ENCODE results near the gene MACROH2A2. TPM values are rescaled to one million over a fixed set of nuclear protein-coding genes. Genes with fewer than 3 reads are reported as not detected.

MACROH2A2 gene
- total and polyA plus RNA-seq, 2 donors (not counting 1 experiment from before 2014, with no cell fraction given) = not detected

DNA sequence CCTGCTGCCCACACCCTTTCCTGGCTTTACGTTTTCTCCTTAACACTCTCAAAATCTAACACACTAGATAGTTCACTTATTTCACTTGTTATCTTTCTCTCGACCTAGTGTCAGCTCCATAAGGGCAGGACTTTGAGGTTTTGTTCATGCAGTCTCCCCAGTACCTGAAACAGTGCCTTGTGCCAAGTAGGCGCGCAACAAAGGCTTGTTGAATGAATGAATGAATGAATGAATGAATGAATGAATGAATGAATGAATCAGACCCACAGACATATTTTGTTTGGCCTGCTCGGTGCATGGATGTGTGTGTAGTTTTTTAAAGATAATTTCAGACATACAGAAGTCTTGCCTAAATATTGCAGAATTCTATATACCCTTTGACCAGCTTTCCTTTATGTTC, 87.7 kb downstream of the MACROH2A2 start:
- WGBS (ENCODE audit: insufficient coverage) = 80% methylated on average over 3 of the region's 5 CpGs
- no peak overlapping the region for H2AFZ ChIP-seq (ENCODE audit: insufficient read depth, low read depth, low read length, poor library complexity, severe bottlenecking)
- ChIA-PET POLR2A (no interaction called here), CTCF (interaction anchor here (2.2 kb wide), 1 partner anchor 24 kb away, joined by 8 read pairs; no protein-coding TSS in a partner anchor)
- peaks cover 53% of the 10 kb centered on the region for H4K20me1 ChIP-seq (ENCODE audit: control insufficient read depth, insufficient read depth, low read length, poor library complexity, severe bottlenecking)
- H3K4me1 ChIP-seq (ENCODE audit: control insufficient read depth in 2 of 2, insufficient read depth in 2 of 2, low read length in 2 of 2) = peaks cover 9 to 12% of the 10 kb centered on the region in 2 donors
- H3K9me3 Mint-ChIP-seq (ENCODE audit: insufficient read depth) = no peaks in the 10 kb centered on the region
- no peaks in the 10 kb centered on the region for H3K27me3 Mint-ChIP-seq
- peaks cover 0 to 6% of the 10 kb centered on the region in 2 experiments for H3K36me3 ChIP-seq (replicated peaks in 1 of 2; ENCODE audit: control extremely low read depth in 1 of 2, control insufficient read depth in 1 of 2, extremely low read depth in 1 of 2, insufficient read depth in 2 of 2, low read length in 1 of 2)
- H3K9ac ChIP-seq (ENCODE audit: low read length) = no peak overlapping the region
- peaks cover 29% of the 10 kb centered on the region for H3K4me1 Mint-ChIP-seq
- intact Hi-C loops (cut with micrococcal nuclease) = loop anchor here (10.0 kb wide), 3 partner anchors 215 to 1555 kb away; partner anchors contain the start of gene SGPL1
- no peak overlapping the region for H3K4me3 Mint-ChIP-seq
- no peak overlapping the region for H3K4me3 ChIP-seq (ENCODE audit: control extremely low read depth in 1 of 5, extremely low read depth in 1 of 5, insufficient read depth in 1 of 5, low read depth in 2 of 5, low read length in 4 of 5)
- DNase-seq = no peak
- H3K9me3 ChIP-seq (ENCODE audit: control extremely low read depth in 1 of 3, control insufficient read depth in 2 of 3, insufficient read depth in 1 of 3, low read length in 2 of 3) = no peaks in the 10 kb centered on the region
- ATAC-seq (ENCODE audit: low read depth) = no peak
- peaks cover 35% of the 10 kb centered on the region for H3K79me2 ChIP-seq (ENCODE audit: control insufficient read depth, insufficient read depth, low read length)
- H3K27ac ChIP-seq (ENCODE audit: low read length in 2 of 2) = no peak overlapping the region
- no peaks in the 10 kb centered on the region for H3K27me3 ChIP-seq (replicated peaks in 1 of 4; ENCODE audit: control extremely low read depth in 1 of 4, control insufficient read depth in 3 of 4, insufficient read depth in 4 of 4, low read length in 3 of 4)
- no peak for TF ChIP-seq EZH2 (IDR thresholded peaks at IDR 0.05; ENCODE audit: borderline replicate concordance, insufficient read depth, low read depth, low read length, poor library complexity, severe bottlenecking)
- TF ChIP-seq, protein P1, sequence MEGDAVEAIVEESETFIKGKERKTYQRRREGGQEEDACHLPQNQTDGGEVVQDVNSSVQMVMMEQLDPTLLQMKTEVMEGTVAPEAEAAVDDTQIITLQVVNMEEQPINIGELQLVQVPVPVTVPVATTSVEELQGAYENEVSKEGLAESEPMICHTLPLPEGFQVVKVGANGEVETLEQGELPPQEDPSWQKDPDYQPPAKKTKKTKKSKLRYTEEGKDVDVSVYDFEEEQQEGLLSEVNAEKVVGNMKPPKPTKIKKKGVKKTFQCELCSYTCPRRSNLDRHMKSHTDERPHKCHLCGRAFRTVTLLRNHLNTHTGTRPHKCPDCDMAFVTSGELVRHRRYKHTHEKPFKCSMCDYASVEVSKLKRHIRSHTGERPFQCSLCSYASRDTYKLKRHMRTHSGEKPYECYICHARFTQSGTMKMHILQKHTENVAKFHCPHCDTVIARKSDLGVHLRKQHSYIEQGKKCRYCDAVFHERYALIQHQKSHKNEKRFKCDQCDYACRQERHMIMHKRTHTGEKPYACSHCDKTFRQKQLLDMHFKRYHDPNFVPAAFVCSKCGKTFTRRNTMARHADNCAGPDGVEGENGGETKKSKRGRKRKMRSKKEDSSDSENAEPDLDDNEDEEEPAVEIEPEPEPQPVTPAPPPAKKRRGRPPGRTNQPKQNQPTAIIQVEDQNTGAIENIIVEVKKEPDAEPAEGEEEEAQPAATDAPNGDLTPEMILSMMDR (IDR thresholded peaks at IDR 0.05) = no peak
- no peak overlapping the region for H3K27ac Mint-ChIP-seq
- no peak overlapping the region for H3K4me2 ChIP-seq (replicated peaks; ENCODE audit: low read depth, low read length, poor library complexity, severe bottlenecking)

DNA sequence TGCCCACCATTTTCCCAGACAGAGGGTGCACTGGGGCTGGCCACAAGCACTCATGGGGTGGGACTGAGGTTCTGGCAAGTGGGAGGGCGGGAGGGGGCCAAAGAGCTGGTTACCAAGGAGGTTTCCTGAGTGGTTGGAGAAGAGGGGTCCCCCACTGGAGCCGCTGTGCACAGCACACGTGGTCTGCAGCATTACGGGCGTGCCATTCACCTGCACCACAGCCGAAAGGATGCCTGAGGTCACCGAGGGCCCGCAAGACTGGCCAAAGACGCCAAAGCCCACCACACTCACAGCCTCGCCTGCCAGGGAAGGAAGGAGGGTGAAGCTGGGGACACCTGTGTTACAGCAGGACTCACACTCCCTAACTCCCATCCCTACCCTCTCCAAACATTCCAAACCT, 89.9 kb downstream of the MACROH2A2 start:
- no peaks in the 10 kb centered on the region for H3K27me3 ChIP-seq (replicated peaks in 1 of 4; ENCODE audit: control extremely low read depth in 1 of 4, control insufficient read depth in 3 of 4, insufficient read depth in 4 of 4, low read length in 3 of 4)
- no peak overlapping the region for H3K9ac ChIP-seq (ENCODE audit: low read length)
- no peak overlapping the region for H2AFZ ChIP-seq (ENCODE audit: insufficient read depth, low read depth, low read length, poor library complexity, severe bottlenecking)
- no peak overlapping the region for H3K4me2 ChIP-seq (replicated peaks; ENCODE audit: low read depth, low read length, poor library complexity, severe bottlenecking)
- 100% methylated on average over 4 of the region's 10 CpGs for WGBS (ENCODE audit: insufficient coverage)
- H3K9me3 ChIP-seq (ENCODE audit: control extremely low read depth in 1 of 3, control insufficient read depth in 2 of 3, insufficient read depth in 1 of 3, low read length in 2 of 3) = no peaks in the 10 kb centered on the region
- peaks cover 32% of the 10 kb centered on the region for H3K79me2 ChIP-seq (ENCODE audit: control insufficient read depth, insufficient read depth, low read length)
- no peak overlapping the region for H3K4me3 ChIP-seq (ENCODE audit: control extremely low read depth in 1 of 5, extremely low read depth in 1 of 5, insufficient read depth in 1 of 5, low read depth in 2 of 5, low read length in 4 of 5)
- H3K36me3 ChIP-seq (replicated peaks in 1 of 2; ENCODE audit: control extremely low read depth in 1 of 2, control insufficient read depth in 1 of 2, extremely low read depth in 1 of 2, insufficient read depth in 2 of 2, low read length in 1 of 2) = peaks cover 0 to 6% of the 10 kb centered on the region in 2 experiments
- intact Hi-C loops (cut with micrococcal nuclease) = loop anchor here (10.0 kb wide), 3 partner anchors 212 to 1552 kb away; partner anchors contain the start of gene SGPL1
- H4K20me1 ChIP-seq (ENCODE audit: control insufficient read depth, insufficient read depth, low read length, poor library complexity, severe bottlenecking) = peaks cover 46% of the 10 kb centered on the region
- ATAC-seq (ENCODE audit: low read depth) (no peak), DNase-seq (no peak)
- H3K4me3 Mint-ChIP-seq = no peak overlapping the region
- POLR2A ChIA-PET = no interaction called here
- no peak overlapping the region for H3K27ac ChIP-seq (ENCODE audit: low read length in 2 of 2)
- no peaks in the 10 kb centered on the region for H3K27me3 Mint-ChIP-seq
- CTCF ChIA-PET = interaction anchor here (6.4 kb wide), 1 partner anchor 25 kb away, joined by 131 read pairs; no protein-coding TSS in a partner anchor
- no peaks in the 10 kb centered on the region for H3K9me3 Mint-ChIP-seq (ENCODE audit: insufficient read depth)
- no peak for TF ChIP-seq EZH2 (IDR thresholded peaks at IDR 0.05; ENCODE audit: borderline replicate concordance, insufficient read depth, low read depth, low read length, poor library complexity, severe bottlenecking)
- TF ChIP-seq, protein P1 (IDR thresholded peaks at IDR 0.05) = no peak
- H3K4me1 Mint-ChIP-seq = peaks cover 38% of the 10 kb centered on the region
- H3K4me1 ChIP-seq (ENCODE audit: control insufficient read depth in 2 of 2, insufficient read depth in 2 of 2, low read length in 2 of 2) = peaks cover 14 to 22% of the 10 kb centered on the region in 2 donors
- H3K27ac Mint-ChIP-seq = no peak overlapping the region
